ENCODE results near the gene COL7A1. TPM values are rescaled to one million over a fixed set of nuclear protein-coding genes. Genes with fewer than 3 reads are reported as not detected.

COL7A1 gene
- total RNA-seq, 1 donor from 2014 or later: 1.5 TPM

- DNase-seq (no peak), ATAC-seq (ENCODE audit: low read depth) (no peak)
- intact Hi-C loops (cut with micrococcal nuclease): no loop called here
- no peaks in the 10 kb centered on the region for H3K9me3 Mint-ChIP-seq
- CTCF ChIA-PET: no interaction called here
- no peaks in the 10 kb centered on the region for H3K4me1 Mint-ChIP-seq
- no peaks in the 10 kb centered on the region for H3K36me3 Mint-ChIP-seq (ENCODE audit: low read depth)
- no peak for TF ChIP-seq CTCF (IDR thresholded peaks at IDR 0.05)
- POLR2A ChIA-PET: no interaction called here
- H3K4me3 Mint-ChIP-seq: no peak overlapping the region
- H3K27ac Mint-ChIP-seq: no peak overlapping the region
- no peaks in the 10 kb centered on the region for H3K27me3 Mint-ChIP-seq
These were observed 73.5 kb downstream of the COL7A1 start for GRCh38 chr3:48521635-48522034.

DNA sequence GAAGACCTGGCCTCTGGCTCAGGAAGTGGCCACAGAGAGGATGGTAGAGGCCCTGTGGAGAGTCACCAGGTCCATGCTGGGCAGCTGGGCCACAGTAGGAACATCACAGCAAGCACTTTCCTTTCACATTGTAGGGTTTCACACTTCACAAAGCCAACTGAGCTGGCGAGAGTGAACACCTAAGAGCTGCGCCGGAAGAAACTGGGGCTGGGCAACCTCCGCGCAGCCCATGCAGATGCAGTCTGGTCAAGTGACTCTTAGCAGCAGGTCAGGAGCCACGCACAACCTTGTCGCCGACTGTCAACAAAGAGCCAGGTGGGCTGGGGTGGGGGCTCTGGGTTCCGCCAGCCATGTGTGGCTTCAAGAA lies 75.9 kb downstream of the COL7A1 start:
- ChIA-PET POLR2A (no interaction called here), CTCF (no interaction called here)
- DNase-seq (no peak), ATAC-seq (ENCODE audit: low read depth) (no peak)
- intact Hi-C loops (cut with micrococcal nuclease): no loop called here
- no peaks in the 10 kb centered on the region for H3K27me3 Mint-ChIP-seq
- no peak for TF ChIP-seq CTCF (IDR thresholded peaks at IDR 0.05)
- peaks cover 5% of the 10 kb centered on the region for H3K4me1 Mint-ChIP-seq
- H3K27ac Mint-ChIP-seq: no peak overlapping the region
- no peaks in the 10 kb centered on the region for H3K36me3 Mint-ChIP-seq (ENCODE audit: low read depth)
- no peak overlapping the region for H3K4me3 Mint-ChIP-seq
- no peaks in the 10 kb centered on the region for H3K9me3 Mint-ChIP-seq

GRCh38 chr3:48518638-48519276 lies 76.4 kb downstream of the COL7A1 start:
- intact Hi-C loops (cut with micrococcal nuclease): no loop called here
- no peak for DNase-seq
- no peak for TF ChIP-seq CTCF (IDR thresholded peaks at IDR 0.05)
- ChIA-PET CTCF (no interaction called here), POLR2A (no interaction called here)
- Mint-ChIP-seq H3K4me3 (no peak overlapping the region), H3K36me3 (ENCODE audit: low read depth) (no peaks in the 10 kb centered on the region), H3K9me3 (no peaks in the 10 kb centered on the region), H3K27ac (no peak overlapping the region), H3K4me1 (peaks cover 5% of the 10 kb centered on the region), H3K27me3 (no peaks in the 10 kb centered on the region)
- no peak for ATAC-seq (ENCODE audit: low read depth)

DNA sequence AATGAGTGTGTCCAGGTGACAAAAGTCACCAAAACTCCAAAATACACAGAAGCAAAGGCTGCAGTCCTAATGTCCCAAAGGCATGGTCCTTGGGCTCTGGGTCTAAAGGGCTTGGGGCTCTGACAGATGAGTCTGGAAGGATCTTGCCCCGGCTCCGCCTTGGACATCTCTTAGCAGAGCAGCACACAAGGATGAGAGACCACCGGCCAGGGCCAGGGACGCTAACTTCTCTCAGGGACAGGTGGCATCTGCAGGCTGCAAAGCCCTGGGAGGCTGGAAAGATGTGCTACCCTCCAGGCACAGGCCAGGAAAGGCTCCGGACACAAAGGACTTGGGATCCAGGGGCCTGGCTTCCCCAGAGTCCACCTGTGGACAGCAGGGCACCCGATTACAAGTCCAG lies 77.1 kb downstream of the COL7A1 start:
- ChIA-PET CTCF (no interaction called here), POLR2A (no interaction called here)
- no peak overlapping the region for H3K4me3 Mint-ChIP-seq
- ATAC-seq (ENCODE audit: low read depth) (no peak), DNase-seq (no peak)
- no peaks in the 10 kb centered on the region for H3K9me3 Mint-ChIP-seq
- H3K27ac Mint-ChIP-seq: no peak overlapping the region
- intact Hi-C loops (cut with micrococcal nuclease): no loop called here
- peaks cover 5% of the 10 kb centered on the region for H3K4me1 Mint-ChIP-seq
- TF ChIP-seq CTCF (IDR thresholded peaks at IDR 0.05): no peak
- H3K27me3 Mint-ChIP-seq: no peaks in the 10 kb centered on the region
- no peaks in the 10 kb centered on the region for H3K36me3 Mint-ChIP-seq (ENCODE audit: low read depth)

GRCh38 chr3:48516571-48516970 lies 78.6 kb downstream of the COL7A1 start:
- Mint-ChIP-seq H3K27ac (no peak overlapping the region), H3K4me1 (peaks cover 5% of the 10 kb centered on the region), H3K36me3 (ENCODE audit: low read depth) (no peaks in the 10 kb centered on the region), H3K4me3 (no peak overlapping the region), H3K27me3 (no peaks in the 10 kb centered on the region), H3K9me3 (no peaks in the 10 kb centered on the region)
- no peak for DNase-seq
- ATAC-seq (ENCODE audit: low read depth): no peak
- POLR2A ChIA-PET: interaction anchor here (0.5 kb wide), 1 partner anchor 21 kb away, joined by 3 read pairs; no protein-coding TSS in a partner anchor
- intact Hi-C loops (cut with micrococcal nuclease): no loop called here
- CTCF ChIA-PET: no interaction called here
- no peak for TF ChIP-seq CTCF (IDR thresholded peaks at IDR 0.05)
